KMS-11 (cell line): Measurements from ENCODE around the gene FLVCR2.
"Not testable (repeated sequence)": the region's sequence is repeated elsewhere in the genome, so short reads cannot be mapped to it uniquely, and the experiment has no call there.

Experiments used
- H2AFZ ChIP-seq: fragments of 200-600 bp; sonication (generic); 2 replicates; pipeline ENCODE4 v1.6.1; 2016; ENCODE audit warnings: antibody characterized with exemption, mixed run types, low read depth
- H3K27ac ChIP-seq: fragments of 200-600 bp; sonication (generic); 2 replicates; pipeline ENCODE4 v1.6.1; 2016; ENCODE audit warnings: mild to moderate bottlenecking, mixed run types
- H3K27me3 ChIP-seq: fragments of 200-600 bp; sonication (generic); 2 replicates; pipeline ENCODE4 v1.6.1; 2017; ENCODE audit warnings: mild to moderate bottlenecking, low read depth, mixed run types, moderate library complexity; ENCODE audit not compliant: insufficient read depth
- H3K36me3 ChIP-seq: fragments of 200-600 bp; sonication (generic); 2 replicates; pipeline ENCODE4 v1.6.1; 2017; ENCODE audit warnings: mild to moderate bottlenecking, mixed run types; ENCODE audit not compliant: insufficient read depth
- H3K4me1 ChIP-seq: fragments of 200-600 bp; sonication (generic); 2 replicates; pipeline ENCODE4 v1.6.1; 2016; ENCODE audit warnings: mild to moderate bottlenecking, low read depth, mixed run types; ENCODE audit not compliant: poor library complexity, severe bottlenecking
- H3K4me2 ChIP-seq: fragments of 200-600 bp; sonication (generic); 2 replicates; pipeline ENCODE4 v1.7.0; 2016; ENCODE audit warnings: mild to moderate bottlenecking, mixed run types
- H3K4me3 ChIP-seq: fragments of 200-600 bp; sonication (generic); IDR thresholded peaks from 2 replicates; pipeline ENCODE4 v1.6.1; 2017; ENCODE audit warnings: low read depth, low read length, mixed read lengths; ENCODE audit not compliant: insufficient read depth
- H3K79me2 ChIP-seq: fragments of 200-600 bp; sonication (generic); 2 replicates; pipeline ENCODE4 v1.6.1; 2016; ENCODE audit warnings: low read depth, mixed run types; ENCODE audit not compliant: insufficient read depth
- H3K9ac ChIP-seq: fragments of 200-600 bp; sonication (generic); 2 replicates; pipeline ENCODE4 v1.6.1; 2016; ENCODE audit warnings: mild to moderate bottlenecking, mixed run types
- H4K20me1 ChIP-seq: fragments of 200-600 bp; sonication (generic); 2 replicates; pipeline ENCODE4 v1.6.1; 2016; ENCODE audit warnings: mild to moderate bottlenecking, mixed run types; ENCODE audit not compliant: insufficient read depth
- CTCF ChIP-seq: fragments of 200-600 bp; sonication (generic); conservative IDR thresholded peaks from 2 replicates; pipeline ENCODE4 v1.6.1; 2017; ENCODE audit warnings: low read depth, mild to moderate bottlenecking, antibody characterized with exemption, low read length, moderate library complexity, mixed read lengths

The FLVCR2 gene

DNA sequence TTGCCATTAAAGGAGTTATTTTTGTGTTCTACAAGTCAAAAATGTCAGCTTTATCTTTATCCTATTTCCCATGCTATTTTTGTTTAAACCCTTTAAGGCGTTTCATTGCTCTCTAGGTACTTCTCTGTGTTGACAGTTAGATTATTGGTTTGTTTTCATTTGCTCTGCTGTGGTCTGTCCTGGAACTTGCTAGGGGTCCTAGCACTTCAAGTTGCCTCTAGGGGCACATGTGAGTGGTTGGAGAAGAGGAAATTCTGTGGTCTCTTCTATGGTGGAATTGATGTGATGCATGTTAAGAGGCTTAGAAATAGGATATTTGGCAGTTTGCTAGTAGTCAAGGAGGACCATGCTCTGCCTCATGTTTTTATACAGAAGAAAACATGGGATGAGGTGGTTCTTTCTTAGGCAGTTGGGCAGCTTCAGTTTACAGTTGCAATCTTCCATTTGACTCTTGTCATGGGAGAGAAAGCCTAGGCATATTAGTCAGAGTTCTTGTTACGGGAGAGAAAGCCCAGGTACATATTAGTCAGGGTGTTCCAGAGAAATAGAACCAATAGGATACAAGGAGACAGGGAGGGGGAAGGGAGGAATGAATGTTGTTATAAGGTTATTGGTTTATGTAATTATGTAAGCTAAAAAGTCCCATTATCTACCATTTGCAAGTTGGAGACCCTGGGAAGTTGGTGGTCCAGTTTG lies 97.0 kb downstream of the FLVCR2 start:
- no peaks in the 10 kb centered on the region for H4K20me1 ChIP-seq
- no peaks in the 10 kb centered on the region for H3K27me3 ChIP-seq
- no peak overlapping the region for H3K4me3 ChIP-seq
- no peak overlapping the region for H3K27ac ChIP-seq
- H3K4me2 ChIP-seq: no peak overlapping the region
- no peaks in the 10 kb centered on the region for H3K79me2 ChIP-seq
- no peak overlapping the region for H2AFZ ChIP-seq
- H3K36me3 ChIP-seq: no peaks in the 10 kb centered on the region
- H3K9ac ChIP-seq: no peak overlapping the region
- H3K4me1 ChIP-seq: no peaks in the 10 kb centered on the region
- no peak for TF ChIP-seq CTCF

- Histone ChIP-seq H3K79me2 (no peaks in the 10 kb centered on the region), H3K9ac (no peak overlapping the region), H3K4me1 (no peaks in the 10 kb centered on the region), H3K27me3 (no peaks in the 10 kb centered on the region), H3K36me3 (no peaks in the 10 kb centered on the region), H3K4me3 (no peak overlapping the region), H3K27ac (no peak overlapping the region), H3K4me2 (no peak overlapping the region), H2AFZ (no peak overlapping the region), H4K20me1 (no peaks in the 10 kb centered on the region)
- no peak for TF ChIP-seq CTCF
Observed at GRCh38 chr14:75685910-75686309, 107.5 kb downstream of the FLVCR2 start.

GRCh38 chr14:75689012-75689411 lies 110.6 kb downstream of the FLVCR2 start:
- H3K27me3 ChIP-seq: no peaks in the 10 kb centered on the region
- no peak overlapping the region for H2AFZ ChIP-seq
- no peaks in the 10 kb centered on the region for H3K4me1 ChIP-seq
- H3K79me2 ChIP-seq: no peaks in the 10 kb centered on the region
- no peak overlapping the region for H3K27ac ChIP-seq
- H3K4me3 ChIP-seq: no peak overlapping the region
- H3K4me2 ChIP-seq: no peak overlapping the region
- H3K36me3 ChIP-seq: no peaks in the 10 kb centered on the region
- no peak overlapping the region for H3K9ac ChIP-seq
- no peaks in the 10 kb centered on the region for H4K20me1 ChIP-seq
- no peak for TF ChIP-seq CTCF

- no peak overlapping the region for H2AFZ ChIP-seq
- H3K79me2 ChIP-seq: no peaks in the 10 kb centered on the region
- H3K4me2 ChIP-seq: no peak overlapping the region
- TF ChIP-seq CTCF: no peak
- no peaks in the 10 kb centered on the region for H3K36me3 ChIP-seq
- H3K4me1 ChIP-seq: no peaks in the 10 kb centered on the region
- no peaks in the 10 kb centered on the region for H4K20me1 ChIP-seq
- no peak overlapping the region for H3K9ac ChIP-seq
- no peak overlapping the region for H3K4me3 ChIP-seq
- H3K27ac ChIP-seq: no peak overlapping the region
- no peaks in the 10 kb centered on the region for H3K27me3 ChIP-seq
Observed at GRCh38 chr14:75690010-75690409, 111.6 kb downstream of the FLVCR2 start.

DNA sequence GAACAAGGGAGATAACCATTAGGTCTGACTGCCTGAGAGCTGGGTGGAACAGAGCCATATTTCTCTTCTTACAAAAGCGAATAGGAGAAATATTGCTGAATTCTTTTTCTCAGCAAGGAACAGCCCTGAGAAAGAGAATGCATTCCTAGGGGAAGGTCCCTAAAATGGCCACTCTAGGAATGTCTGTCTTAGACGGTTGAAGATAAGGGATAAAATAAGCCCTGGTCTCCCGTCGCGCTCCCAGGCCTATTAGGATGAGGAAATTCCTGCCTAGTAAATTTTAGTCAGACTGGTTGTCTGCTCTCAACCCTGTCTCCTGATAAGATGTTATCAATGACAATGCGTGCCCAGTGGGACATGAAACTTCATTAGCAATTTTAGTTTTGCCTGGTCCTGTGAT lies 116.6 kb downstream of the FLVCR2 start:
- H3K36me3 ChIP-seq, H3K9ac ChIP-seq, H3K27ac ChIP-seq, H3K4me2 ChIP-seq, H2AFZ ChIP-seq, H4K20me1 ChIP-seq, H3K79me2 ChIP-seq, H3K4me1 ChIP-seq, H3K4me3 ChIP-seq, H3K27me3 ChIP-seq: not testable (repeated sequence)
